ENCODE measurements around the gene AP1B1.

Gene AP1B1

GRCh38 chr22:29311464-29312217, 76.7 kb downstream of the AP1B1 start:
- no peak for DNase-seq

DNA sequence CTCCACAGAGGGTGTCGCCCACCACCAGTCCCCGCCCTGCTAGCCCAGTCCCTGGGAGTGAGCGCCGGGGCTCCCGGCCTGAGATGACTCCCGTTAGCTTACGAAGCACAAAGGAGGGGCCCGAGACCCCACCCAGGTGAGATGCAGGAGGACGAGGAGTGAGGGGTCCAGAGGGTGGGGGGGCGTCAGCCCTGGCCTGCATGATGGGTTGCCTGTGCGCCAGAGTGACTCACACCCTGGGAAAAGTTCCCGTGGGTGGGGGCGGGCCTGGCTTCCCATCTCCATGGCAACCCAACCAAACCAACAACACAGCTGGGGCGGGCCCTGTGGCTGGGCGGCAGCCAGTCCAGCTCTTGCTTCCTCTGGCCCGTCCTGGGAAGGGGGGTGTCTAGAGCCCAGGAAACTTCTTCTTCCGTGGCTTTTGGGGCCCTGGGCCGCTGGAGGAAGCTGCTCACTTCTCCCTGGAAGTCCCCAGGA, 77.5 kb downstream of the AP1B1 start:
- peak; percentile 97 for DNase-seq

- DNase-seq: no peak
These were observed 78.1 kb downstream of the AP1B1 start for GRCh38 chr22:29310065-29310862.

- no peak for DNase-seq
These were observed 78.9 kb downstream of the AP1B1 start for GRCh38 chr22:29309332-29310064.

- DNase-seq: peak; percentile 86
These were observed 79.5 kb downstream of the AP1B1 start for GRCh38 chr22:29308791-29309262.

DNA sequence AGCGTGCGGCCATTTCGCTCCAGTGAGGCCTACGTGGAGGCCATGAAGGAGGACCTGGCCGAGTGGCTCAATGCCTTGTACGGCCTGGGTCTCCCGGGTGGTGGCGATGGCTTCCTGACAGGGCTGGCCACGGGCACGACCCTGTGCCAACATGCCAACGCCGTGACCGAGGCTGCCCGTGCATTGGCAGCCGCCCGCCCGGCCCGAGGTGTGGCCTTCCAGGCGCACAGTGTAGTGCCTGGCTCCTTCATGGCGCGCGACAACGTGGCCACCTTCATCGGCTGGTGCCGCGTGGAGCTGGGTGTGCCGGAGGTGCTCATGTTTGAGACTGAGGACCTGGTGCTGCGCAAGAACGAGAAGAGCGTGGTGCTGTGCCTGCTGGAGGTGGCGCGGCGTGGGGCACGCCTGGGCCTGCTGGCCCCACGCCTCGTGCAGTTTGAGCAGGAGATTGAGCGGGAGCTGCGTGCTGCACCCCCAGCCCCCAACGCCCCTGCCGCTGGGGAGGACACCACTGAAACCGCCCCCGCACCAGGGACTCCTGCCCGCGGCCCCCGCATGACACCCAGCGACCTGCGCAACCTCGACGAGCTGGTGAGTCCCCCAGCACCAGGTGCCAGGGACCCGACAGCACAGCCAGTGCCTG, 80.1 kb downstream of the AP1B1 start:
- DNase-seq: no peak

DNA sequence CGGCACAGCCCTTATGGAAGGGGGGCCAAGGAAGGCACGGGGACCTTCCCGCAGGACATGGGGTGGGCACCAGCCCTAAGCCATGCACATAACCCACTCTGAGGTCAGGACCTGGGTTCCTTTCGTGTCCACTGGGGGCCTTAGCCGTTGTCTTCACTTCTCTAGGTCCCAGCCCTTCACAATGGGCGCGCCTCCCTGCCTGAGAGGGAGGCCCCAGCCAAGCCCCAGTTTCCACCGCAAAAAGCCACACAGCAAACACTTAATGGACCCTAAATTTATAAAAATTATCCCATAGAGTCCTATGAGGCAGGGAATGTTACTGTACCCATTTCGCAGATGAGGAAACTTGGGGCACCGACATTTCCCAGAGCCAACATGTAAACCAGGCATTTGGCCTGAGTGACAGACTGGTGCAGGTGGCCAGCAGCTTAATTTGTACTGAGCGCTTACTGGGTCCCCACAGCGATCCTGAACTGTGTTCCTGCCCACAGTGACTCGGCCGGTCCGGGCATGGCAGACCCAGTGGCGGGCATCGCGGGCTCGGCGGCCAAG, 80.7 kb downstream of the AP1B1 start:
- DNase-seq: no peak

GRCh38 chr22:29306835-29307595, 81.4 kb downstream of the AP1B1 start:
- peak; percentile 82 for DNase-seq

DNA sequence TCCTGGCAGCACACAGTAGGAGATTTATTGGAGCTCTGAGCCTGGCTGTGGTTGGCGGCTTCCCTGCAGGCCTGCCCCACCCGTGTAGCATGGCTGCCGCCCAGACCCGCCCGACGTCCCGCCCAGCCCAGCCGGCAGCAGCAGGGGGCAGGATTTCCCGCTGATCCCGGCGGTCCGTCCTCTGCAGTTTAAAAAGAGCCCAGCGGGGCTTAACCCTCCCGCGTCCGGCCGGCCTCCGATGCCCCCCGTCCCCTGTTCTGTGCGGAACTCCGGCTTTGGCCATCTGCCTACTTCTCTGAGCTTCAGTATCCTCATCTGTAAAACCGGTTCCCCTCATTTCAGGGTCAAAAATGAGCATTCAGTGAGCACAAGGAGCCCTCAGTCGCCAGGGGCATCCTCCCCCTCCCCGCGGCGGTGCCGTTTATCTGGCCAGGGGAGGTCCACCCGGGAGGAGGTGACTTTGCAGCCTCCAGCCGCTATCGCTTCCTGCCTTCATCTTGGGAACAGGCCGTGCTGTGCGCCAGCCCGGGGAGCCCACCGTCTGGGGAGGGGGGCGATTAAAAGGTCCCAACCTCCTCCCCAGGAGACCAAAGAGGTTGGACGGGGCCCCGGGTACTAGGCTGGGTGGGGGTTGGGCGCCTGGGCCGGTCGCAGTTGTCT, 82.1 kb downstream of the AP1B1 start, which contains the start of gene GAS2L1:
Gene GAS2L1 (plus strand): TSS at position 476 of the 660 bp plus-strand sequence. CDS start 1,456 bp downstream, outside the sequence.
- DNase-seq: peak; percentile 83

- no peak for DNase-seq
These were observed 82.6 kb downstream of the AP1B1 start for GRCh38 chr22:29305836-29306174.

GRCh38 chr22:29302681-29303465, 85.5 kb downstream of the AP1B1 start:
- no peak for DNase-seq

DNA sequence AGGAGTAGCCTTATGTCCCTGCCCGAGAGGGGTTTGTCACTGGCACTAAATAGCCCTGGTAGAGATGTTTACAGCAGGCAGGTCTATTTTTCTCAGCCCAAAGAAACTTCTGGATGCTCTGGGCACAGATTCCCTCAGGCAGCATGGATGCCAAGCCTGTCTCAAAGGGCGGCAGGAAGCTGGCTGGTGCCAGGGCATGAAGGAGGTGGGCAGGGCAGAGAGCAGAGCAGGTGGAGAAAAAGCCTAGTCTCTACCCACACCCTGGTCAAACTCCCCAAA, 86.0 kb downstream of the AP1B1 start:
- no peak for DNase-seq

- DNase-seq: no peak
These were observed 86.5 kb downstream of the AP1B1 start for GRCh38 chr22:29301716-29302401.

- no peak for DNase-seq
These were observed 87.4 kb downstream of the AP1B1 start for GRCh38 chr22:29300807-29301601.

- DNase-seq: no peak
These were observed 87.9 kb downstream of the AP1B1 start for GRCh38 chr22:29300467-29300806.

GRCh38 chr22:29299136-29299900, 89.1 kb downstream of the AP1B1 start:
- no peak for DNase-seq

DNA sequence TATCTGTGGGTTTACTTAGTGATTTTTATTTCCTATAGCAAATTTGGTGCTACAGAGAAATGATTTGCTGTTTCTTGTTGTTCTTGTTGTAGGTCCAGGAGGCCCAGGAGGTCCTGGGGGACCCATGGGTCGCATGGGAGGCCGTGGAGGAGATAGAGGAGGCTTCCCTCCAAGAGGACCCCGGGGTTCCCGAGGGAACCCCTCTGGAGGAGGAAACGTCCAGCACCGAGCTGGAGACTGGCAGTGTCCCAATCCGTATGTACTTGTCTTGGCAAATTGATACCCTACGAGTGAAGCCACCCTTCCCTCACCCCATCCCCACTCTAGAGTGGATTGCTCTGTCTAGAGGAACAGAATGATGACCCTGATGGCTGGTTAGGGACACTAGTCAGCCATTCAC, 89.7 kb downstream of the AP1B1 start:
- no peak for DNase-seq

DNA sequence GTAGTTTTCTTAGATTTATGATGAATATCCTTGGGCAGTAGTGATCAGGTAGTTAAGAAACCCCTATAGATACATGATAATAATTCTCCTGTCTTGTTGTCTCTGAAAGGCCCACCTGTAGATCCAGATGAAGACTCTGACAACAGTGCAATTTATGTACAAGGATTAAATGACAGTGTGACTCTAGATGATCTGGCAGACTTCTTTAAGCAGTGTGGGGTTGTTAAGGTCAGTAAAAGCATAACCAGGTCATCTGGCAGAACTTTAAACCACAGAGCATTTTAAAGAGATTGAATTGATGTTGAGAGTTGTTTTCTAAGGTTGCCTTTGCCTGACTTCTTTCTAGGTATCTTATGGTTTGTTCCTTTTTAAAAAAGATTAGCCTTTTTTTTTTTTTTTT, 96.0 kb downstream of the AP1B1 start:
- DNase-seq: no peak
